Measurements from ENCODE around the gene ADGRG2.

- TF ChIP-seq HHEX (CRISPR knock-in tag; IDR thresholded peaks at IDR 0.05) (no peak), POLR2AphosphoS2 (IDR thresholded peaks at IDR 0.05; ENCODE audit: low read depth, low read length) (no peak), ARNTL (CRISPR knock-in tag; IDR thresholded peaks at IDR 0.05) (no peak), ZNF549 (CRISPR knock-in tag; IDR thresholded peaks at IDR 0.05) (no peak), AKAP8 (CRISPR knock-in tag; IDR thresholded peaks at IDR 0.05) (no peak), NR0B2 (CRISPR knock-in tag; IDR thresholded peaks at IDR 0.05) (no peak), MXD1 (CRISPR knock-in tag; IDR thresholded peaks at IDR 0.05) (no peak), ZBTB4 (CRISPR knock-in tag; IDR thresholded peaks at IDR 0.05; ENCODE audit: borderline replicate concordance) (no peak), CTCF (CRISPR knock-in tag; IDR thresholded peaks at IDR 0.05) (no peak), SMYD3 (CRISPR knock-in tag; IDR thresholded peaks at IDR 0.05) (no peak), ZNF432 (CRISPR knock-in tag; IDR thresholded peaks at IDR 0.05; ENCODE audit: borderline replicate concordance) (no peak), PCBP1 (IDR thresholded peaks at IDR 0.05; ENCODE audit: borderline replicate concordance, low read depth, low read length) (no peak), PCBP2 (optimal IDR thresholded peaks at IDR 0.05; ENCODE audit: low read depth, low read length, poor library complexity, severe bottlenecking) (no peak)
Measured at GRCh38 chrX:19100586-19100985, 21.7 kb downstream of the ADGRG2 start.

All from HepG2 (cell line).